HTERT RPE-1 (cell line): ENCODE results near the gene PACC1.

Source experiments
- in situ Hi-C: fragments of 300-500 bp; cut with MboI; formaldehyde crosslinking; loops from 4 replicates; pipeline ENCODE4 v1.14.3; 2020; ENCODE audit warnings: low sequenced_read_pairs

PACC1 gene

DNA sequence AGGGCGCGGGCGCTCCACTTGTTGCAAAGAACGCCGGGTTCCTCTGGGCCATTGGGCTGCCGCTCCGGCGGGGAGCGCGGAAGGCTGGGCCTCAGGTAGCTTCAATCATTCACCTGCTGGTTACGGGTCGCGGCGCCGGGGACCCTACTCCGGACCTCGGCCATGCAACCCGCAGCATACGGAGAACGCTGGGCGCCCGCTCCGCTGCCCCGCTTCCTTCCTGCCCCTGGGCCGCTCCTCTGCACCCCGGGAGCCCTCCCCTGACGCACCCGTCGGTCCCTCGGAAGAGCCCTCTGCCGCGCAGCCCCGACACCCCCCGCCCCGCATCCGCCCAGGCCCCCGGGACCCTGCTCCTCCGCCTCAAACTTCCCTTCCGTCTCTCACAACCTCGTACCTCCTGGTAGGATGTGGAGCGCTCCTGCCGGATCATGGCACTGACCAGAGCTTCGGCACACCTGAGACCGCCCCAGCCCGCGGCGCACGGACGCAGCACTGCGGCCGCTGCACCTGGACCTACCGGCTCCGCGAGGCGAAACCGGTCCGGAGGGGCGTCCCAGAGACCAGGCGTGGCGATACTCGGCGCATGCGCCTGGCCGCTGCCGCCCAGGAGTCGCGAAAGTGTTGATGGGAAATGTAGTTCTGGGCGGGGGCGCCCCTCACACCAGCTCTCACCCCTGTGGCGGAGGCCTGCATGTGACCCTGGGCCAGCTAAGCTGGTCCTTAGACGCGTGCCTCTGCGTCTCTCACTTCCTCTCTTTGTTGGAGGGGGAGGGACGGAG is at the start of gene PACC1:
TSS of gene PACC1 (minus strand) at position 559 of the 779 bp plus-strand sequence. CDS start at position 430, 129 bp downstream.
- in situ Hi-C loops = no loop called here

DNA sequence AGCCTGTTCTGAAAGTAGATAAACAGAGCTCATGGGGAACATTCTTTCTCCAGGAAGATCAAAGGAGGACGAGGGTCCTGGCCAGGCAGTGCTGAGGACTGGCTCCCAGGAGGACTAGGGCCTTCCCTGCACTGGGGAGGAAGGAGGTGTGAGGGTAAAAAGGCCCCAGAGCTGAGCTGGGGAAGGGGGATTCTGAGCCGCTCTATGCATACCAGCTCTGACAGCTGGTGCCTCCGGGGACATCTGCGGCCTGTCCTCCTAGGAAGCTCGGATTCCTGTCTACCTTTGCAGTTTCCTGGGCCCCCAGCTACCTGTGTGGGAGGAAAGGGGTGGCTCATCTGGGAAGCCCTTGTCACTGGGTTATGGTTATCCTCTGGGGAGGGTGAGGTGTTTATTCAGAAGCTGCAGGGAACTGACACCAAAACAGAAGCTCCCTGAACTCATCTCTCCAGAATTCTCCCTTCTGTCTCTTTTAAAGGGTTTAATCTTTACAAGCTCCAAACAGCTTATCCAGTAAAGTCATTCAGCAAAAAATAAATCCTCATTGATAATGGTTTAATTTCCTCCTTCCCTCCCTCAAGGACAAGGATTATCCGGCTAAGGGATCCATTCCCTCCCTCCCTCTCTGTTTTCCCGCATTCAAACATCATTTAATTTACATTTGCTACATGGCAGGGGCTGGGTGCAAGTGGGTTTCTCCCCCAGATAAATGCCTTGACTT is 49.0 kb upstream of the PACC1 start:
- in situ Hi-C loops = no loop called here

DNA sequence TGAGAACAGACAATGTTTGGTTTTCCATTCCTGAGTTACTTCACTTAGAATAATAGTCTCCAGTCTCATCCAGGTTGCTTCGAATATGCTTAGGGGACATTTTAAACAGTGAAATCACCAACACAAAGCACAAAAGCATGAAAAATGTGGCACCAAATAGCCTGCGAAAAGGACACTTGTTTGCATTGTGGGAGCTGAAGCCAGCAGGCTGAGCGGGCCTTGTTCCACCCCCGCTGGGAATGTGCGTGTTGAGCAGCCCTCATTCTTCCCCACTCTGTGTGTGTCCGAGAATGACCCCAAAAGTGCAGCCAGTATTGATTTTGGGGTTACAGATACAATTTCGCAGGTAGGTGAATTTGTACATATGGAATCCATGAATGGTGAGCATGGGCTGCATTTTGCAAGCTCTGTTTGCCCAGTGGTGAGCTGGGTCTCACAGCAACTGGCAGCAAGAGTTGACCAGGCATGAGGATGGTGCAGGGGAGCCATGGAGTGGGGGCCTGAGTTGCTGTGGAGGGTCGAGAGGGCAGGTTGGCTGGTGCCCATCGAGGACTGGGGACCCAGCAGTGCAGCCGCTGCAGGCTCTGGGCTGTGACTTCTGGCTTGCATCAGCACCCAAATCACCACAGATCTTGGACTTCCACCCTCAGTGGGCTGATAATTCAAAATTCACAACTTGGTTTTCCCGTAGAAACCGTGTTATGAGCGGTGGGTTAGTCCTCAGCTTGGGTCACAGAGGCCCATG is 47.4 kb upstream of the PACC1 start:
- in situ Hi-C loops = no loop called here

DNA sequence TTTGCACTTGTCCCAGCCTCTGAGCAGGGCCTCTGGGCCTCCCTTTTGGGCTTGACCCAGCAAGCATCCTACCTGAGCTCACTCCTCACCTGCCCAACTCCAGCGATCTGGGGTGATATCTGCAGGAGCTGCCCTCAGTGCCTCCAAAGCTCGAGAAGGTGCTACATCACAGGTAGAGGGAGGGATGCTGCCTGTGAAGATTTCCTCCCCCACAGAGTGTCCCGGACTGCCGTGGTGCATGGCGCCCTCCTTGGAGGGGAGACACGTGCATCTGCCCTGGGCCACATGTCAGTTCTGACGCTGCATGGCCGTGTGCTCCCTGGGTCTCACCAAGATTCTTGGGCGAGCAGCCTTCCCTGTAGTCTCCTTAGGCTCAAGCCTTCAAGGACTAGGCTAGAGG is 45.7 kb upstream of the PACC1 start:
- in situ Hi-C loops = no loop called here

DNA sequence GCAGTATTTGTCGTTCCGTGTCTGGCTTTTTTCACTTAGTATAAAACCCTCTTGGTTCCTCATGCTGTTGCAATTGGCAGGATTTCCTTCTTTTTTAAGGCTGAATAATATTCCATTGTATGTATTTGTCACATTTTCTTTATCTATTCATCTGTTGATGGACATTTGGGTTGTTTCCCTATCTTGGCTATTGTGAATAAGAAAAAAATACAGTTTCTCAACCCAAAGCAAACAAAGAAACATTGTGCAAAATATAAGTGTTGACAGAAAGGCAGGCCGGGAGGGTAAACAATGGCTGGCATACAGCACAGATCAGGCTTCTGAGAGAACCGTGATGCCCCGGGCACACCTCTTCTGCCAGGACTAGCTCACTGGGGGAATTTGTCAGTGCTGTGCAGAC is 45.0 kb upstream of the PACC1 start:
- in situ Hi-C loops = no loop called here

DNA sequence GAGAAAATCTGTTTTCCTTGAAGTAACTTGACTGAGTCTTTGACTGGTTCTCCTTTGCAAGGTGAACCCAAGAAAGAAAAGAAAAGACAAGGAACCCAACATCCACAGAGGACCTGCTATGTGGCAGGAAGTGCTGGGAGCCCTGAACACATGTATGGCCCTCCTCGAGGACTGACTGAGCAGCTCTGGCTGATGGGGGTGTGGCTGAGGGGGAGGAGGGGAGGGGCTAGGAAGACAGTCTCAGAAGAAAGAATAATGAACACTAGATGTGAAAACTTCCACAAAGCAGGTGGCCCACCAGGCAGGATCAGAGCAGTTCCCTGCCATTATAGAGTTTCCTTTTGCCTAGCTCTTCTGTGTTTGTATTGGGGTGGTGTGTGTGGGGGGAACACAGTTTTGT is 44.1 kb upstream of the PACC1 start:
- in situ Hi-C loops = no loop called here

DNA sequence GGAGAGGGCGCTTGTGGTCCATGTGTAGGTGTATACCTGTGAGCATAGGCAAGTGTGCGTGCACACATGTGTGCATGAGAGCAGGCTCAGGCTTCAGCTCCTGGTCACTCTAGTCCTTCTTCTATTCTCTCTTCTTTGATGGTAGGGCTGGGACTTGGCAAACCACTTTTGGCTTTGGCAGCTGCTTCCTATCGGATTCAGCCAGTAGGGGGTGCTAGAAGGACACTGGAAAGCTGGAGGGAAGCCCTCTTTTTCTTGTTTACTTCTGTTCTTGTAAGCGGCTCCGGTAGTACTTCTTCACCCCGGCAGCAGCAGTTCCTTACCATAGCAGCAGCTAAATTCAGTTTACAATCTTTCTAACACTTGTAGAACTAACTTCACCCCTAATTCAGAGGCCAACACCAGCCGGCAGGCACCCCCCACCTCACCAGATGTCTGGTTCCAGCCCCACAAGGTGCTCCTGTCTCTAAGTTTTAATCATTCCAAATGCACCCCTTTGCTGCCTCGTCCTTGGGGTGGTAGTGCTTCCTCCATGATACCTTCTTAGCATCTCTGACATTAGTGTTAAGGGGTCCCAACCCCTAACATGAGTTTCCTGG is 43.2 kb upstream of the PACC1 start:
- in situ Hi-C loops = no loop called here

DNA sequence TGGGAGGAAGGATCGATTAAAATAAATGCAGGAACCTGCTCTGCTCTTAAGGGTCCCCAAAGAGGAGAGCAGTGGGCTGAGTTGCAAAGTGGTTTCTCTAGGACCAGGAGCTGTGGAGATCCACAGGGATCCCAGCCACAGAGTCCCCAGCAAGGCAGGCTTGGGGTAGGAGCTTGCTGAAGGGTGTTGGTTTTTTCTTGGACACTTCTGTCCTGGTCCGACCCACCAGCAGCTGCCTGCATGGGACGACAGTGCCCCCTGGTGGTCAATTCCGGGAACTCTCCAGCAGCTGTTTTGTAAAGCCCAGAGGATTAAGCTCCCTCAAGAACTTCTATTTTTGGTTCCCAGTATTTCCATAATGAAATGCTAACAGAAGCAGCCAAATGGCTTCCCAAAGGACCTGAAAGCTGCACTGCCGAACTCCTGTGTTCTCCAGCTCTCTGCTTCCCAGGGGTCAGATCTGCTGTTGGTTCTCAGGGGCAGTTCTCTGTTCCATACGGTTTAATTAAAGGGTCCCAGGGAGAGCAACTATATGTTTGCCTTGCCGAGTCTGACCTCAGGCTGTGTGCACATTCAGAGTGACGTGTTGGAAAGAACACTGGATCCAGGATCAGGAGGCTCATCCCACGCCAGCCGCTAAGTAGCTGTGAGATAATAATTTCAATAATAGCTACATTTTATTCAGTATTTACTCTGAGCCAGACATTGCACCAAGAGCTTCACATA is 41.3 kb upstream of the PACC1 start:
- in situ Hi-C loops = no loop called here

DNA sequence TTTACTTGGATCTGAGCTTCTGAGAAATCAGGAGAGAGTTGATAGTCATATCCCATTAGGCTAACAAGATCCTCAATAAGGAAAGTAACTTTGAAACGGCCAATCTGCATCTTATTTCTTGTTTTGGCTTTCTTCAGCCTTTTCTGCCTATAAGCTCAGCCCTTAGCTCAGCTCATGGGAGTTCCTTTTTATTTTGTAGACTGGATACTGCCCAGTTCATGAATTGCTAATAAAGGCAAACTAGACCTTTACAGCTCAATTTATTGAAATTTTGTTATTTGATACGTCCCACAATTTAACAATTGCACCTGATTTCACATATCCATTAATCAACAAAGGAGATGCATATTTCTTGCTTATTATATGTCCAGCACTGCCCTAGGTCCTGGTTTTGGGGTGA is 40.7 kb upstream of the PACC1 start:
- in situ Hi-C loops = no loop called here

DNA sequence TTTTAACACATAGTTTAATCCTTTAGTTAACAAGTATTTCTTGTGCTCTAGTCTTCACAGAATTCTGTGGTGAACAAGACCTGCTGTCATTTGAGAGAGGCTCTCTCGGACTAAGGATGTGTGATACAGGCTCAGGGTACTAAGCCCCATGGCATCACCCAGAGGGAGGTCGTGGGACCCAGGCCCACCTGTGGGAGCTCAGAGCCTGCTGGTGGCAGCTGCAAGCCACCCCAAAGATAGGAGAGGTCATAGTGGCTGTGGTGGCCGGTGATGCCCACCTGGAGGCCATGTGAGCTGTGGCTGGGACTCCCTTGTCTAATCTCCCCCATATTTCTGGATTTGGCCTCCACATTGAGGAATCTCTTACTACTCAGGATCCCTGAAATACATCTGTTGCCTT is 40.1 kb upstream of the PACC1 start:
- in situ Hi-C loops = no loop called here

DNA sequence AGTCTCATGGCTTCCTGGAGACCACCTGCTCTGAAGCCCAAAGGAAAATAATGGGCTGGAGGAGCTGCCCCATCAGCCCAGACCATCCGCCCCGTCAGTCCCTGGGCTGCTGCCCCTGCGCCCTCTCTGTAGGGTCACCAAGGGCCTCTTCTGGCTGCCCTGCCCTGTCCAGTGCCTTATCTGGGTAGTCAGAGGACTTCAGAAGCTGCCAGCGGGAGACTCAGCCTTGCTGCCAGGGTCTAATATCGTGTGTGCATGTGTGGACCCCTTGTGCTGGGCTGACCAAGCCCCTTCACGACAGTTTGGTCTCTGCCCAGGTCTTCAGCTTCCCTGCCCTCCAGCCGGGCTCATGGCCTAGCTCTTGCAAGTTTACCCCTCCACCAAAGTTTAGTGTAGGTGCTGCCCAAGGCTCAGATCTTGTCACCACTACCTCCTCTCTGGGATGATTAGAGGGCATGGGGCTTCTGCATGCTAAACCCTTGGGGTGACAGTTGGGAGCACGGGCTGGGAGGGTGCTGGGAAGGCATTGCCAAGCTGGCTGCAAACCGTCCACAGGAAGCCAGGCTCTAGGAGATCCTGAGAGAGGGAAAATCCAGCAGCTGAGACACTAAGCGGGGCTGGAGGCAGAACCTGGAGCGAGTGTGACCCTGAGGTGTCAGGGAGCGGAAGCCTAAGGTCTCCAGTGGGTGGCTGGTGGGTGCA is 38.6 kb upstream of the PACC1 start:
- in situ Hi-C loops = no loop called here

DNA sequence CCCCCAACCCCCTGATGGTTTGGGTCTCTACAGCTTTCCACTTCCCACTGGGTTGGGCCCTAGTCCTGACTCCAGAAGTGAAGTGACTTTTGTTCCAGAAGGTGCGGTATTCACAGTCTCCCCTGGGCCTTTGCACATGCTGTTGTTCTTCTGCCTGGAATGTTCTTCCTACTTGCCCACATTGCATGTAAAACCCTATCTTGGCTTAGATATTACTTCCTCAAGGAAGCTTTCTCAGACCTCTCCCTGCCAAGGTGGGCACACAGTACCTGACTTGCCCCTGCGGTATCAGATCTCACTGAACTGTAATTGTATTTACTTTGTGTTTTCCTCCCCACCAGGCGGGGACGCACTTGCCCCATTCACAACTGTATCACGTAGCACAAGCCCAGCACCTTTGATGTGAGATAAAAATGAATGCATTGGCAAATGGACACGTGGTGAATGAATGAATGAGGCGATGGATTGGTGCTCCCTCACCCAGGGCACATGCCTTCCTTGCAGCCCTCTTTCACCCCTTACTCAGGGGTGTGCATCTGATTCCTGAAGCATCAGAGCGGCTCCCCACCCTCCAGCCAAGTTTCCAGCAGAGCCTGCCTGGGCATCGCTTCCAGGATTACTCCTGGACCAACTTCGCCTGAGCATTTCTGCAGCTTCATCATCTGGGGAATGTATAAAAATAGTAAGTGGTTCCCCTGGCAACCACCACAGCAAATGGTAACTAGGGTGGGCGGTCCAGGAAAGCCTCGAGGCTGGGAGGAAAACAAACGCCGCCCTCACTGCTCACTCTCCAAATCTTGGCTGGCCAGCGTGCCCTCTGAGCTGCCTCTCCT is 37.9 kb upstream of the PACC1 start:
- in situ Hi-C loops = no loop called here

DNA sequence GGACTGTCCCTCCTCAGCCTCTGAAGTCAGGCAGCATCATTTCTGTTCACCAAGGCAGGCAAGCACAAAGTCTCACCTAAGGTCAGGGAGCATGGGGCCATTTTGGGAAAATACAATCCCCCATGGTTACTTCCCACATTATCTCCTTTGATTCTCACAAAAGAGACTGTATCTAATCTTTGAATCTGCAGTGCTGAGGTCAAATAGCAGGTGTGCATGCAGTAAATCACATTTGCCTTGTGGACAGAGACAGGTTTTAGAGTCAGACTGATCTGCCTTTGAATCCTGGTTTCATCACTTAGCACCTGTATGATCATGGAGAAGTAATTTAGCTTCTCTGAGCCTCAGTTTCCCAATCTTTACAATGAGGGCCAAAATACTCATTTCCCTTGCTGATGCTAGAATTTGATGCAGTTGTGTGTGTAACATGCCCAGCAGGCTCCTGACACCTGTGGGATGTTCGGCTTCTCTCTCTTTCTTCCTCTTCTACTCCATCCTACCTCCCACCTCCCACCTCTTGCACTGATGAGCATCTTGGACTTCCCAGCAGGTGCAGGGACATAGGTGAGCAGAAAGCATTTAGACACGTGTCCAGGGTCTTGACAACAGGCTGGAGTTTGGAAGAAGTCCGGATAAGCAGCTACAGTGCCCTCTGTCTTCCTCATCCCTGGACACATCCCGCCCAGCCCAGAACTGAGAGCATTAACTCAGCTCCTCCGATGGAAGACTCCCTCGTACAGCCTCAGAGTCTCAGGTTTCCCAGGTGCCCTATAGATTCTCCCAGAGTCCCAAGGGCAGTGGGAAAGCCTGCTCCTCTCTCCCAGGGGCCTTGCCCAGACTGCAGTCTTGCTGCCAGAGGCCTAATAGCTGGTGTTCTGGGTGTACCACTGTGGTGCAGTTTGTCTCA is 37.0 kb upstream of the PACC1 start:
- in situ Hi-C loops = no loop called here

DNA sequence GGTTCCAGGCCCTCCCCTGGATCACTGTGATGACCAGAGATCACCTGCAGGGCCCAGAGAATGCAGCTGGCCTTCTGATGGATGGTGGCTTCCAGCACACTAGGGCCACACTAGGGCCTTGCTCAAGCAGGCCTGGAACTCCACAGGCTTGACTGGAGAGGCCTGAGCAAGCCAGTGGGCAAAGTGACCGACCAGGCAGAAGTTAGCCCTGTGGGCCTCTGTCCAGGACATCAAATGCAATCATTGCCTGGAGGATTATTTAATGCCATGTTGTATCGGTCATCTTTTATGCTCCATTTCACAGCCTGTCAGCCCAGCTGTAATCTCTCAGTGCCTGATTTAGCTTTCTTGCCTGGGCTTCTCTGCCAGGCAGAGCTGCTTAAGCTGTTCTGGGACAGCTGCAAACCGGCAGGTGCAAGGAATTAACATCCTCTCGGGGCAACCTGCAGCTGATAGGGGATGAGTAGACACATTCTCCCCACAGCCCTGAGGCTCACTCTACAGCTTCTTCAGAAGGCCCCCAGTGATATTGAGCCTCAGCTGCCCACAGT is 35.7 kb upstream of the PACC1 start:
- in situ Hi-C loops = no loop called here

DNA sequence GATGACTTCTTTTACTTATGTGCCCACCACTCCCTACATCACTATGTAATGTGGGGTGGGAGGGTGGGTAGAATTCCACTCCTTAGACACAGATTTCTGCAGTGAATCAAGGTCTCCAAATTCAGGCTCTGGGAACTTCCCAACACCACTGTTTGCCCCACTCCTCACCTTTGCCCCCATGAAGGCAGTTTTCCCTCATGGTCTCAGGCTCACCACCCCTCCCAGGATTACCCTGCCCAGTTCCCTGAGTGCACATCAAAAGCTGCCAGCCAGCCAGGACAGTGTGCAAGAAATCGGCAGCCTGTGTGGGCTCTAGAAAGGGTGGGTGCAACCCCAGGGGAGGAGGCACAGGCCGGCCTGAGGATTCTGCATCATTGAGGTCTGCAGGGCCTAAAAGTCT is 32.8 kb upstream of the PACC1 start:
- in situ Hi-C loops = no loop called here

DNA sequence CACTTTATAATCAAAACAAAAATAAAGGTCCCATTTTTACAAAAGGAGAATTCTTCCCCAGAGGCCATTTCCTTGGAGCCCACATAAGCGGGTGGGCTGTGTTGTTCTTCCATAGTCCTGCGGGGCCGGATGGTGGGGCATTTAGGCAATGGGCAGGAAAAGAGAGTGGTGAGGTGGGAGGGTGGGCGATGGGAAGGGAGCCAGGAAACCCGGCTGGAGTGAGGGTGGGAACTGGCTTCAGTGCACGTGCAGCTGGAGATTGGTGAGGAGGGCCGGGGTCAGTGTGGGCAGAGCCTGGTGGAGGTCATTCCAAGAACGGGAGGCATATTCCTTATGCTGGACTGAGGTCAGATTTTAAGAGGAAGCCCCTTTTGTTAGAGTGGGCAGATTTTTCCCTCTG is 31.6 kb upstream of the PACC1 start:
- in situ Hi-C loops = no loop called here

DNA sequence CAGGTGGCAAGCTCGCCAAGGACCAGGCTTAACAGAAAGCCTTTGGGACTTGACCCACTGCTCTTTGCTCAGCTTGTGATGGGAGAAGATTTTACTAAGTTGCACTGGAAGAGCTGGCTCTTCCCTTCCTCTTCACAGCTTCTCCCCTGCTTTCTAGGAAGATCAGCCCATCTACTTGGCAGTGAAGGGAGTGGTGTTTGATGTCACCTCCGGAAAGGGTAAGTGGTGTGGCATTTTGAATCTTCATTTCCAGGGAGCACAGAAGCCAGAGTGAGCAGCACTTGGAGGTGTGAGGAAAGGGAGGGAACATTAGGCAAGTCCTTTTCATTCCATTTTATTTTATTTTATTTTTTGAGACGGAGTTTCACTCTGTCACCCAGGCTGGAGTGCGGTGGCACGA is 27.7 kb upstream of the PACC1 start:
- in situ Hi-C loops = no loop called here

DNA sequence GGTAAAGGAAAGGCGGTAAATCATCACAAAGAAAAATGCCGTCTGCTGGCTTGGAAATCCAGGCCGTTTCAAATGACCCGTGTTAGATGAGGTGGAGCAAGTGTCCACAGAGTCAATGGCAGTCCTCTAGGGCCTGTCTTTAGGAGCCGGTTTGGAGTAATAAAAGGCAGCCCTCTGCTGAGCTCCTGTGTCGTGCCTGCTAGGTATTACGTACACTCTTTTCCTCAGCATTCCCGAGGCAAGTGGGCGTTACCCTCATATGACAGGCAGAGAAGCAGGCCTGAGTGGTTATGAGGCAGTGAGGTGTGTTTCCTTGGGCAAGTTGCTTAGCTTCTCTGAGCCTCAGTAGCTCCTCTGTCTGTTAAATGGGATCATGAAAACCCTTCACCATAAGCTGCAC is 25.7 kb upstream of the PACC1 start:
- in situ Hi-C loops = no loop called here
